WTC11 (cell line): ENCODE measurements around the gene EP400.

Experiments used
- ZNF317 ChIP-seq: sonication (generic); formaldehyde crosslinking; IDR thresholded peaks from 2 replicates; pipeline ENCODE4 v1.8.1; 2023; ENCODE audit warnings: low read depth, mild to moderate bottlenecking, moderate library complexity, missing genetic modification reagents, borderline replicate concordance
- ZNF416 ChIP-seq: fragments of 250-450 bp; sonication (Bioruptor Pico); IDR thresholded peaks from 2 replicates; pipeline ENCODE4 v1.9.0; 2021; ENCODE audit warnings: mild to moderate bottlenecking, inconsistent platforms

DNA sequence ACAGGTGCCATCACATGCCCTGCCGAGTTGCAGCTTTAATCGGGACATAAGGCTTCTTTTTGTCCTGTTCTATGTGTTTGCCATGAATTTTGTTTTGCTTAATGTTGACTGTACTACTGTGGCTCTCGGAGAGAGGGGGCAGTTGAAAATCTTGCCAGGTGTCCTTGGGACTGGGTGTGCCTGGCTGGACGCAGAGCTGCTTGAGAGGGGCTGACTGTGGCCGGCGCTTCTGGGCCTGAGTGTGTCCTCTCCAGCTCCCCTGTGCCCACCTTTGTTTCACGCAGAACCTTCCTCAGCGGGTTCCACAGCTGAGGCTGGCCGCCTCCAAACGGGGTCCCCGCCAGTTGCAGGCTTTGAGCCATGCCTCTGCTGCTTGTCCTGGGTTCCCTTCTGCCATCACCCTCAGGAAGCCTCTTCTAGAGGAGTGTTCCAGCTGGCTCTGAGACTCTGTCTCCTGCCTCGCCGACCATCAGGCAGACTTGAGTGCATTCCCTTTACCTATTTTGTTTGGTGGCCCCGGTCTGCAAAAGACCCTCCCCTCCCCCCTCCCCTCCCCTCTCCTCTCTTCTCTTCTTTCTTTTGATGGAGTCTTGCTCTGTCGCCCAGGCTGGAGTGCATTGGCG is 144.6 kb downstream of the EP400 start:
- no peak for TF ChIP-seq ZNF317
- no peak for TF ChIP-seq ZNF416 (CRISPR knock-in tag)
